ENCODE measurements around the gene FCHSD2. TPM values are rescaled to one million over a fixed set of nuclear protein-coding genes. Genes with fewer than 3 reads are reported as not detected.

The FCHSD2 gene
- total and polyA plus RNA-seq, 2 of the 8 experiments (the other 6 are each of a cell fraction or from before 2014, with no cell fraction given) = 4.1 to 7.8 TPM

DNA sequence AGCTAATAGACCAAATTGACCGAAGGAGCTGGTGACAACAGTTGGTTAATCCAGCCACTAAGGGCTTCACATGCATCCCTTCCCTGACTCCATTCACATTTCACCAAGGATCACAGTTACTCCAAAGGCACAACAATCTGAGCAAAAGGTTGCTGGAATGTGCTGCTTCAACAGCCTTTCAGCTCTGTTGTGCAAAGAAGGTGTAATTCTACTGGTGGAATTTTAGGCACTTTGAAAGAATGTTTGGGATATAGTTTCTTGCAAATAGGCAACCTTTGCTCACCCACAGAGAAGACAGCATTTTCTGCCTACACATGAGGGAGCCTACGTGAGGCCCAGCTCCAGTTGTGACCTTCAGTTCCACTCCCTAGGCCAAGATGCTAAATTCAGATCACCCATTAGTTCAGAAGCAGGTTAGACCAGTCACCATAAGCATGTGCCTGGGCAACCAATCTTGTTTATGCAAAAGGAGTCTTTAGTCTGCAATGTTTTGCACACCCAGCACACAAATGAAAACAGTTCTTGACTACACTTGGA is 21.6 kb upstream of the FCHSD2 start (continued):
- TF ChIP-seq EGR1 (IDR thresholded peaks at IDR 0.05; ENCODE audit: borderline replicate concordance, low read depth, low read length) = no peak
